Stimulated activated CD4-positive, alpha-beta T cell treated with anti-CD3 and anti-CD28 coated beads, Interleukin-15, amount 100 ng/mL, for 24 hours (primary cell): ENCODE results near the gene TGFB2.

Source experiments
- DNase-seq: peaks from one replicate; pipeline ENCODE4 v3.0.0-alpha.2; 2020

TGFB2 gene

DNA sequence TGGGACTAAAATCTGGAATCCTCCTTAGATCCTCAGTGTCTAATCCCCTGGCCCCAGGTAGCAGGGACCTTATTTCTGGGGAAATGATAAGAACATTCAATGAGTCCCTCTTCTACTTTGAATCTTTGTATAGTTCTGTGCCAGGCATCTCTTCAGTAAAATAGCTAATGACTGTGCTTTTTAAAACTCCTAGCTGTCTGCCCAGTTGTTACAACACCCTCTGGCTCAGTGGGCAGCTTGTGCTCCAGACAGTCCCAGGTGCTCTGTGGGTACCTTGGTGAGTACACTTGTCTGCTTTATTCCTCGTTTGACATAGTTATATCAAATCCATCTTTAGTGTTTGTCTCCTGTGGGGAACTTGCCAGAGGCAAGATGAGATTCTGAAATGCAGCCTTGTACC lies 18.0 kb downstream of the TGFB2 start:
- DNase-seq, result no peak

DNA sequence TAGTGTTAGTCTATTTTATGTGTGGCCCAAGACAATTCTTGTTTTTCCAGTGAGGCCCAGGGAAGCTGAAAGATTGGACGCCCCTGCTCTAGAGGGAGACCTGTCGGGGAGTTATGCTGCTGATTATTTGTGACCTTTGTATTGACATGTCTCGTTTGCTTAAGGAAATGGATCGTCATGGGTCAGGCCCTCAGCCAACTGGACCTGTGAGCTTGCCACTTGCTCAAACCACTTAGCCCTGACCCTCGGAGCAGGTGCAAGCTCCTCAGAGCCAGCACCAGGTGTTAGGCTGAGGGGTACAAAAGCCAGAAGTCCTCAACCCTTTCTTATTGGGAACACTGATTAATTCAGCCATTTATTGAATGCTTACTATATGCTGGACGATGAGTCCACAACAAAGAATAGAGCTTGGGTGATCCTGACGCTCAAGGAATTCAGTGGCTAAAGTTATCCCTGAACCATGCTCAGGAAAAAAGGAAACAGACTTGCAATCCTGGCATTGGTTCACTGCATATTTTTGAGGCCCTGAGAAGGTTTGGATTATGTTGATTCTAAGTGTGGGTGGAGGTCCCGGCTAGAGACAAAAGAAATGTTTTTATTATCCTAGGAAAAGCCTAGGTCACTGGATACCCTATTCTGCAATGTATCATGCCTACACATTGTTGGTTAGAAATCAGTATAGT lies 19.0 kb downstream of the TGFB2 start:
- no peak for DNase-seq

DNA sequence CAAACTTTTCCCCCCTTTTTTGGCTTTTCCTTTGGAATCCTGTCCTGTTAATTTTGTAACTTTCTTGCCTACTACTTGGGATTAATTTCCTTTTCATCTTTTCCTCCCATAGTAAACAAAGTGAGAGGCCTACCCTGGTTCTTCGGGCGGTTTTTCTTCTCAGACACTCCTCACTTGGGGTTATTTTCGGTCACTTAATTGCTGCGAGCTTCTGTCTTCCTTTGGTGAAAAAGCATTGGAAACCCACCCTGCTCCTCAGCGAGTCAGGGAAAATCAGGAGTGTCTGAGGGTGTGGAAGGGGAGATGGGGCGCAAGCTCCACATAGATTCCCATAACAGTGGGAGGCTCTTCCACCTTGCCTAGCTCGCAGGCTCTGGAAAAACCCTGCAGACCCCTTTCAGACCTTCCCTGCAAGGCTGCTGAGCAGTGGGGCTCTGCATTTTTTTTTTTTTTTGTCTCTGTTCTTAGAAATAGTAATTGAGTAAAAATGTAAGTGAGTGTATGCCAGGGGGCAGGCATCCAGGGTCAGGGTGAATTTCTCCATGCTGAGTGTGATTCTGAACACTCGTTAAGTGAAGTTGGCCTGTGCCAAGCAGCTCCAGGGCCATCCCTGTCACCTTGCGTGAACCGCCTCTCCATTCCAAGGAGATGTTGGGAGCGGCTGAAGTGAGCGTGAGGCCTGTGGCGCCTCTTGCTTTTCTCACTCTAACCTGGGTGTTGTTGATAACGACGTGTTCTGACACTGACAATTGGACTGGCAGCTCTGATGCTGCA lies 20.3 kb downstream of the TGFB2 start:
- no peak for DNase-seq

DNA sequence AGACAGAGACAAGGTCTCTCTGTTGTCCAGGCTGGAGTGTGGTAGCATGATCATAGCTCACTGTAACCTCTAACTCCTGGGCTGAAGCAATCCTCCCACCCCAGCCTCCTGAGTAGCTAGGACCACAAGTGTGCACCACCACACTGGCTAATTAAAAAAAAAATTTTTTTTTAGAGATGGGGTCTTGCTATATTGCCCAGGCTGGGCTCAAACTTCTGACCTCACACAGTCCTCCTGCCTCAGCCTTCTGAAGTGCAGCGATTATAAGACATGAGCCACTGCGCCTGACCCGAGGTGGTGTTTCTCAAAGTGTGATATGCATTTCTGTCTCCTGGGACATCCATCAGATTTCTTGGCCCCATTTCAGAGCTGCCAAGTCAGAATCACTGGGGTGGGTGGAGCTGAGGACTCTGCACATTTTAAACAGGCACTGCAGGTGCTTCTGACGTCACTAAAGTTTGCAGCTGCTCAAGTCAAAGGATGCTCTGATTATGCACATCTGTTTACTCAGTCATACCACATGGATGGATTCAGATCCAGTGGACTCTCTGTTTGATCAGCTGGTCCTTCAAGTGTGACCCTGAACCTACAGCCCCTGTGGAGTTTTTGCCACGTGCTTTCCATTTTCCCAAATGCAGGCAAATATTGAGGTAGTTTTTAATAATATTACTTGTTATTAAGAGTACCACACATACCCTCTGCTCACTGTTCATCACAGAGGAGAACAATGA lies 21.4 kb downstream of the TGFB2 start:
- DNase-seq, result no peak

DNA sequence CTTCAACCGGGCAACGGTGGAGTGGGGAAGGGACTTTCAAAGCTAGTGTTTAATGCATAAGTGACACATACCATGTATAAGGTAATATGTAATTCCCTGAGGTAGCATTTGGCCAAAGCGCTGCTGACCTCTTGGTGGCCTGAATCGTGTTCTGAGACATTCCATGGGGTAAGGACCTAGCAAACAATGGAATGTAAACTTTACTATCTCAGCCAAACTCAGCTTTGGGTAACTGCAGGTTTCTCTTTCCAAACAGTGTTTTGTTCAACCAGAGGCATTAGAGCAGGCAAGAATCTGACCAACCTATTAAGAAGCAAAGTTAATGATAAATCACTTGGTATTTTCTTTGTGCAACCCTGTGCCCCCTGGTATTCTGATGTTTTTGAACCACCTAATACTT lies 22.0 kb downstream of the TGFB2 start:
- no peak for DNase-seq

DNA sequence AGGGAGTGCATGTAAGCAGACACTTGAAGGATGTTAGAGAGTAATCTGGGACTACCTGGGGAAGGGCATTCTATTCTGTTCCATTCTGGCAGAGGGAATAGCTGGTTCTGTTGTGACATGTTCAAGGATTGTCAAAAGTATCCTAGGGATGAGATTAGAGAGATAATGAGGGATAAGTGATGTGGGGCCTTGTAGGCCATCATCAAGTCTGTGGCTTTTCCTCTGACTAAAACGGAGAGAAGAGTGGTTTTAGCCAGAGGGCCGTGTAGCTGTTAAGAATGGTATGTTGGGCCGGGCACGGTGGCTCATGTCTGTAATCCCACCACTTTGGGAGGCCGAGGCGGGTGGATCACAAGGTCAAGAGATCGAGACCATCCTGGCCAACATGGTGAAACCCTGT lies 23.6 kb downstream of the TGFB2 start:
- DNase-seq, result no peak

DNA sequence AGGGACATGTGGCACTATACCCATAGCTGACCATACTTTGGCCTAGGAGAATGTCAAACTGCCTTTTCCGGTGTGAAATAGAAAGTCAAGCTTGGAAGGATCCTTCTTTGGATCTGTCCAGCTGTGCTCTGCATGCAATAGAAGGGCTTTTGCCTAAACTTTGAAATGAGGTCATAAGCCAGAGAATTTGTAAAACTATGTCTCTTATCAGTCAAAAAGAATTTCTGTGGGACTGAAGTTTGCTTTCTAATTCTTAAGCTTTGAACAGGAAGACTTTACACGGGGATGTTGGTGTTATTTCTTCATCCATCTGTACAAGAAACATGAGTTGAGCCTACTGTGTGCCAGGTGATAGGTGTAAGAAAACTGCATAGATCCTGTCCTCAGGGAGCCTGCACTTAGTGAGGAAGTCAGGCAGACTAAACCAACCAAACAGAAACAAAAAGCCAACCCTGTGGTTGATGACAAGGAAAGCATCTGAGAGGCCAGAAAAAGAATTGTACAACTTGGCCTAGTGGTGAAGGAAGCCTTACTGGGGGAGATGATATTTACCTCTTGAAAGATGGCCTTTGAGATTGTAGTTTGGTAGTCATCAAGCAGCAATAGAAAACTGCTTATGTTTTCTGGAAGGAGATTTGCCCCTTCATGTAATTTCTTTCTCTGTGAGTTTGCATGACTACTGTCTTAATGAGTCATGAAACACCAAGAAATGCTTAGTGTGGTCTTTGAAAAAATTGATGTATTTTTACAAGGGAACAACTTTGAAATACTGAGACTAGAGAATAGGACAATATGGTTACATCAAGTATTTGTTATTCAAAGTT lies 24.8 kb downstream of the TGFB2 start:
- DNase-seq, result no peak

DNA sequence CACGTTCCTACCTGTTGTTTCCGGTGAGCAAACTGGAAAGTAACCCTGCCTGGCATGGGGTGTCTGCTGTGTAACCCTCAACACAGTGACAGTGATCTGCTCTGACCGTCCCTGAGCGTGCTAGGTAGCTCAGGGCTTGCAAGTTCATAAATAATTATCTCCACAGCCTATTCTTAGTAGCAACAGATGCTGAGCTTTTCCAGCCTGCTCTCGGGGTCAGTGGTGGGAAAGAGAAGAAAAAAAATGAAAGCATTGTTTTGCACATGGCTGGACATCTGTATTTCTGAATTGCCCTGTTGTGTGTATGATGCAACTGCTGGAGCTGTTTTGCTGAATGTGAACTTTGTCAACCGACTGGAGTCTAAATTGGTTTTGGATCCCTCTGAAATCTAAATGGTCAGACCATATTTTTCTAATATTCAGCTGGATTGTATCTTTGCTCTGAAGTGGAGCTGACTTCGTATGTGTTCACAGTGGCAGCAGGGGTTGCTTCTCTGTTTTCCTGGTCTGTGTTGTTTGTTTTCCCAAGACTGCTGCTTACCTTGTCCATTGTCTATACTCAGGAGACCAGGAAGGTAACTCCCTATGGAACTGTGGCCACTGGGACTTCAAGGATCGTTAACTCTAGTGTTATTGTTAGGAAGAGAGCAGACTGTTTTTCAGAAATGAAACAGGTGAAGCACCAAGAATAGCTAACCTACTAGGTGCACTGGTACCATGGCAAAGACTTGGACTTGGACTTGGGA lies 27.0 kb downstream of the TGFB2 start:
- no peak for DNase-seq

DNA sequence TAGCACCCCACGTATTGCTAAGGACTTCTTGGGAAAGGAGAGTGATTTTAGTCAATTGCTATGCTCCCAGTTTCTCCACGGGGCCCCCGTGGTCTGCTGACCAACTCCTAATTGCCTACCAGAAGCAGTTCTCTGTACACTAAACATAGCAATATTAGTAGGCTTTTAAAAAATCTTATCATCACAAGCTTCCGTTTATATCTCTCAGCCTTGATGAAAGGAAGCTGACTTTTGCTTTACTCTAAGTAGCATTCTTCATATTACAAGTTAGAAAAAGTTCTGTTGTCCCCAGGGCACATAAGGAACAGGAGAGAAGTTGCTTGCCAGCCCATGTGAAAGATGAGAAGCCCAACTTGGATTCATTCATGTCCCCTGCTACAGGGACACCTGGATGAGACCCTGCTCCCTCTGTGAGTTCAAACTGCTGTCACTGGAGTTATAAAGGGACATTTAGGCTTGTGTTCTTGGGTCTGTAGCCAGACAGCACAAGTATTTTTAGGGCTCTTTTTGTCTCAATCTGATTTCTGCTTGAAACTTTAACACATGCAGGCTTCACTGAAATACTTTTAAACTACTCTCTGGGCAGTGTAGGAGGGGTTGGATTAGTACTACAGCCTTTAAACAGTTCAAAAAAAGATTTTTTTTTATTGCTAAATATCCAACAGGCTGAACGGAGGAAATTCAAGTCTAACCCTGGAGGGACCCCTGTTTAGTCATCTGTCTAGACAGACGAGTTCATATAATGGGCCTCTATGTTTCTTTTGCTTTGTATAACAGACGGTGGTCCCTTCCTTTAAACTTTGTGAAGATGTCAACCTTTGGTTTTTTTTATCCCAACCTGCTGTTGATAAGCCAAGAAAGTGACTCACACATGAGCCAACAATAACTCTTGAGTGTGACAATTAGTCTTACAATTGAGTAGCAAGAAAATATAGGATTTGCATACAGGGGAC lies 29.5 kb downstream of the TGFB2 start:
- no peak for DNase-seq

DNA sequence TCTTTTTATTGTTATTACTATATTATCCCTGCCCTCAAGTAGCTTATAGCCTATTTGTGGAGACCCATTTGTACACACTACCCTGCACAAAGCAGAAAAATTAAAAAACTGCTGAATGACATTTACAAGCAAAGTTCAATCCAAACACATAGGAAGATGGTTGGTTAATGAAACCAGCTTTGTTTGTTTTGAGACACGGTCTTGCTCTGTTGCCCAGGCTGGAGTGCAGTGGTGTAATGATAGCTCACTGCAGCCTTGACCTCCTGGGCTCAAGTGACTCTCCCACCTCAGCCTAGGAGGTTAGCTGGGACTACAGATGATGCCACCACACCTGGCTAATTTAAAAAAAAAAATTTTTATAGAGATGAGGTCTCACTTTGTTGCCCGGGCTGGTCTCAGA lies 31.6 kb downstream of the TGFB2 start:
- no peak for DNase-seq

DNA sequence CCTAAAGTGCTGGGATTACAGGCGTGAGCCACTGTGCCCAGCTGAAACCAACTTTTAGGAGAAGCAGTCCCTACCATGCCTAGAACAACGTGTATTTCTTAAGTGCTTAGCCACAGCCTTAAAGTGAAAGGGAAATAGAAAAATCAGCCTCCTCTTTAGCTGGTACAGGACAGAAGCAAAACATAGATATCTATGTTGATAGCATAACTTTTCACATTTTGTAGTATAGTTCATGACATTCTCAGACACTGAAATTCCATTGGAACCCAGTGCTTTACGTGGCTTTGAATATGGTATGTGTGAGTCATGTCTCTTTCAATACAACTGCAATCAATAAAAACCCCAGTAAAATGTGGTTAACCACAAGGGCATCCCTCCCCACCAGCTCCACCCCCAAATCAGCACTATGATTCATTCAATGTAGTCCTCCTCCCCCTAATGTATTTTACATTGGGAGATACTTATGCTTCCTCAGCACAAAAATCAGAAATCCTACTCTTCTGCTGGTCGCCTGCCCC lies 32.1 kb downstream of the TGFB2 start:
- DNase-seq, result peak; percentile 77

DNA sequence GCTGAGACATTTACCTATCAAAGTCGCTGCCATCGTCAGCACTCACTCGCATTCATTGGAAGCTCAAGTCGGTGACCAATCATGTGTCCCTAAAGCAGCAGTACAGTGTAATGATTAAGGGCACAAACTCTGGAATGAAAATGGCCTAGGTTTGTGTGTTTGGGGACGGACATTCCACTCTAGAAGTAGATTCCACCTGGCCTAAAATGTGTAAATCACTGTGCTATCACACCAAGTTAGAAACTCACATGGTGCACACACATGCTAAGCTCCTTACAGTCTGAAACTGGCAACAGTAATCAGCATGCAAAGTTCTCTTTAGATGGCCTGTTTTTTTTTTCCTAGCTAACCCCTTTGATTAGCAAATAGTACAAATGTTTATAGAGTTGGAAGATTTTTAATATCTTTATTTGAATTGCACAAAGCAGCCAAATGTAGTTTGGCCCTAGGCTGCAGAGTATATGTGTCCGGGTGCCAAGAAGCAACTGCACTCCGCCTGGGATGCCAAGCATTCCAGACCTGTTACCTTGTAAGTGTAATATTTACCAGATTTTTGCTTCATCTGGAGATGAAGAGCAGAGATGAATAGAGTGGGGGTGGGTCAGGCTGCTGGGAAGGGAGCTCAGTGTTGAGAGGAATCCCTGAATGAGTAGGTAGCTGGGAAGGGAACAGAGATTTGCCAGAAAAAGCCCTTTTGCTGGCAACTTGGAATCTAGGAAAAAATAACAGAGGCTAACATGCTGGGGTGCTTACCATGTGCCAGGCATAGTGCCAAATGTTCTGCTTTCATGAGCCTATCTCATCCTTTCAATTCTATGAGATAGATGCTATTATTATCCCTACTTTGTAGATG lies 35.2 kb downstream of the TGFB2 start:
- DNase-seq, result no peak

DNA sequence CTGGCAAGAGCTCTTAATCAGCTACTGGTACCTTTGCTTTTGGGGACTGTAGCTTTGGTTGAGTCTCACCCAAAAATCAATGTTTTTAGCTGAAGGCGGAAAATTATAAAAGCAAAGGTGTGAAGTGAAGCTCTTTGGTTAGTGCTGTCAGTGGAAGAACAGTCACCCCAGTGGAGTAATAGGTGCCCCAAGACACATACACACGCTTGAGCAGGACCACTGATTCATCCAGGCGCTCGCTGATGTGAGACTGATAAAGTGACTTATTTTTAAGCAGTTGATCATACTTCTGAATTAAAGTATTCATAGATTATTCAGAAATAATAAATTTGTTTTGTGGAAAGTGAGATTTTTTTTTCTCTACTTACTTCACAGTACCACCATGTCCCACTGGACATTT lies 37.1 kb downstream of the TGFB2 start:
- DNase-seq, result no peak

DNA sequence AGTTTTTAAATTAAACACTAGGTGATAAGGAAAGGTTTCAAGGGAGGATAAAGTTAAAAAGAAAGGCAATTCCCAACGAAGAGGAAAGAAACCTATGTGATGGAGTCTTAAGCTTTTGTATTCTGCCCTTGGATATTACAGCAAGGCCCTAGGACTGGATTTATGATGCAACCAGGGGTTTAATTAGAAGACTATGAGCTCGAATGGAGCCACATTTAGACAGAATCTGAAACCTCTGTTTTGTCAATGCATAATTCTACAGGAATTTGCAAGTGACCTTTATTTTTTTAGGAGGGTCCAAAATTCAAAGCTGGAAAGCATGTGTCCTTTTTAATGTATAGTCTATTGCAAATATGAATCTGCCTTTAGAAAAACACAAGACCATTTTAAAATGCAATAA lies 37.9 kb downstream of the TGFB2 start:
- DNase-seq, result no peak

DNA sequence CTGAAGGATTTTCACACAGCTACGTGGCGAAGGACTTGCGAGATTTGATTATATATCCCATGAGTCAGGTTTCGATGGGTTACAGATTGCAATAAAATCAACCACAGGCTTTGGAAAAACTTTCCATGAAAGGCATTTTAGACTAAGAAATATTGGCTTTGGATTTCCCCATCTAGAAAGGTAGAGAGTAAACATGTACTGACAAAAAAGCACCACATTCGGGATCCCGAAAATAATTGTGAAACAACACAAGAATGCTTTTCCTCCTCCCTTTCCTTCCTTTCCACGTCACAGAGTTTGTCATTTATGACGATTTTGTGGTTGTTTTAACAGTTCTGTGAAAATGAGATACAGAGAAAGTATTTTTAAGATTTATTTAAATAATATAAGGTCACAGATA lies 38.5 kb downstream of the TGFB2 start:
- no peak for DNase-seq

DNA sequence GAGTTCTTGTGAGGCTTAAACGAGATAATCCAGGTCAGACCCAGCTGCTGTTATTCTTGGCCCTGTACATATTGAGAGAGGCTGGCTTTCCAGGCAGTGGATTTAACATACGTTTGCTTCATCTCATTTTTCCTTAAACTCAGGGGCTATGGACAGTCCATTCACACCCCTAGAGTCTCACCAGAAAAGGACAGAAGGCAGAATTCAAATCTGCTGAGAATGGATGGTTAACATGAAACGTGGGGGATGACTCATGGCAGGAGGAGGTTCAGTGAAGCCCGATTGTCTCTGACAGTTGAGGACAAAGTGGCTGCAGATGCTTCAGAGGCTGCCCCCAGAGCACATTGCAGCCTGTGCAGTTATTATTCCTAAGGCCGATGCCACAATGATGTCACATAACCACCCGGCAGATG lies 39.5 kb downstream of the TGFB2 start:
- DNase-seq, result no peak

DNA sequence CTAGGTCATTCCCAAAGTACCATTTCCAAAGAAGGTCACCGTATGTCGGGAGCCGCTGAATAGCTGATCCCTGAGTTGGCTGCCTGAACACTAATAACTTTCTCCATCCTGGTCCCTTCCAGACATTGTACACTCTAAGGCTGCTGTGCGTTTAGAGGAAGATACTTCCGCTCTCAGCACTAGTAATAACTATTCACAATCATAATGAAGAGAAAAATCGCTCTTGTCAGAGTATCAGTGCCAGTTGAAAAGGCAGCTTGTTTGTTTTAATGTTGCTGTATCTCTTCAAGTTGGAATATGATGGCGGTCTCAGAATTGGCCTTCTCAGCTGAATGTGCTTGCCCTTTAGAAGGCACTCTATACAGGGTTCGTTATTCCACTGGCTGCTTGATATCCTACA lies 43.5 kb downstream of the TGFB2 start:
- DNase-seq, result no peak

DNA sequence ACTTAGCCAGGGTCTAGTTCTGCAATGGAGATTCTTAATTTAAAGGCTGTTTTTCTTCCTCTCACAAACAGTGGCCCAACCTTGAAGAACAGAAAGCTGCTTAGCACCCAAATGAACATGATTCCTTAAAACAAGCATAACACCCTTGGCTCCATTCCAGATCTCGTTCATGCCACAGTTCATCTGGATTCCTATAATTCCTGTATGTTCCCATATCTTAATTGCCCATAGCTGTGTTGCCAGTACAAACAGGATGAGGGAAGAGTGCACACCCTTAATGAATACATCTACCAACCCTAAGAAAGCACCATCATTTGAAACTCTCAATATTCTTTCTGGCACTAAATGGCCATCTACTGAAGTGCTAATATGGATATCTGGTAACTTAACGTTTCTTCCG lies 45.5 kb downstream of the TGFB2 start:
- DNase-seq, result no peak

DNA sequence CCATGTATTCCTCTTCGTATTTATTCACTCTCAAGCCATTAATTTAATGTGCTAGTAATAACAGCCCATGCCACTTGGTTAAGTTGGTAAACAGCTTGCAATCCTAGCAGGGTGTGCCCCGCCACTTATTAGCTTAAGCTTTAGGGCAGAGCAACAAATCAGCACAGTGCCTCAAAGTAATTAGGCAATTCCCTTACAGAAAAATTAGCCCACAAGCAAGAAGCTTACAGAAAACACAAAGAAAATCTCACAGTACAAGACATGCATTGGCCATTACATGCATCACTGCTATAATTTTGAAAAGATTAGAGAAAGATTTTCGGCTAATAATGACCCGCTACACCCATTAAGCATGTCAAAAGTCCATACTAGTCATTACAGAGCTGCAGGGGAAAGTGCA lies 47.6 kb downstream of the TGFB2 start:
- no peak for DNase-seq

DNA sequence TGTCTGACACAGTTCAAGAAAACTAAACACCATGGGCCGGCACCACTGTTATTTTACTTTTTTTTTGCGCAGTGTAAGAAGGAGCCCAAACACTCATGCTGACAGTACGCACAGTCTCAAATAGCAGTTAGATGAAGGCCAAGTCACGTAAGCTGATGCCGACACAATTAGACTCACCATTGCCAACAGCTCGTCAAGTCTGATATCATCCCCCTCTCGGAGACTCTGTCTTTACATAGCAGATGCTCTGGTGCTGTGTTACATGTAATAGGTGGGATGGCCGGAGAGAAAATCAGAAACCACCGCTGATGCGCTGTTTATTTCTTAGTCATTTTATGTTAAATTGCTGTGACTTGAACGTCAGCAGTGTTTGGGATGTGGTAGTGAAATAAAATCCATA lies 49.3 kb downstream of the TGFB2 start:
- no peak for DNase-seq
